Naive thymus-derived CD4-positive, alpha-beta T cell (primary cell): ENCODE measurements around the gene ESPN. TPM values are rescaled to one million over a fixed set of nuclear protein-coding genes. Genes with fewer than 3 reads are reported as not detected.

Experiments
- ATAC-seq: fragments of 150-1000 bp; cut with Tn5 transposase; 2 replicates; pipeline ENCODE4 v1.10.0; 2021; ENCODE audit warnings: mild to moderate bottlenecking, moderate library complexity
- CTCF ChIA-PET: fragments of 350-600 bp; sonication (Branson Sonifier 250); formaldehyde crosslinking; loops from one replicate; lab custom pipeline; 2021; ENCODE audit warnings: antibody characterized with exemption; lab: Charles Lee
- POLR2A ChIA-PET: fragments of 350-600 bp; sonication (Branson Sonifier 250); formaldehyde crosslinking; loops from one replicate; lab custom pipeline; 2021; ENCODE audit warnings: antibody characterized with exemption, inconsistent platforms; lab: Charles Lee
- DNase-seq, 9 donors: peaks; one replicate each; pipeline versions ENCODE4 v3.0.0 to v3.0.0-alpha.2; 2020 to 2022; ENCODE audit warnings: mixed read lengths in 1 of 9
- H3K27ac ChIP-seq: one replicate; pipeline ENCODE4 v1.7.0; 2013; ENCODE audit warnings: mild to moderate bottlenecking, low read depth, low read length, moderate library complexity
- H3K27me3 ChIP-seq, 2 donors: one replicate each; pipeline ENCODE4 v1.7.0; 2013; ENCODE audit warnings: low read length in 2 of 2, mild to moderate bottlenecking in 2 of 2, moderate library complexity in 2 of 2; ENCODE audit not compliant: control insufficient read depth in 2 of 2, insufficient read depth in 2 of 2
- H3K36me3 ChIP-seq, 3 experiments: 1 replicate in 2 of 3; 2 replicates in 1 of 3; pipeline ENCODE4 v1.7.0; 2013; ENCODE audit warnings: low read length in 3 of 3, mild to moderate bottlenecking in 3 of 3, moderate library complexity in 1 of 3; ENCODE audit not compliant: insufficient read depth in 3 of 3, control insufficient read depth in 2 of 3
- H3K4me1 ChIP-seq, 2 donors: one replicate each; pipeline ENCODE4 v1.7.0; 2013; ENCODE audit warnings: low read length in 2 of 2, mild to moderate bottlenecking in 2 of 2, moderate library complexity in 1 of 2; ENCODE audit not compliant: control insufficient read depth in 2 of 2, insufficient read depth in 2 of 2
- H3K4me3 ChIP-seq: 2 replicates; pipeline ENCODE4 v1.7.0; 2013; ENCODE audit warnings: mild to moderate bottlenecking, low read length
- H3K9me3 ChIP-seq, 3 experiments: 1 replicate in 2 of 3; 2 replicates in 1 of 3; pipeline ENCODE4 v1.7.0; 2013; ENCODE audit warnings: low read length in 3 of 3; ENCODE audit not compliant: control insufficient read depth in 2 of 3
- H3K27ac Mint-ChIP-seq, 9 donors: one replicate each; pipeline ENCODE4 v1.8.0; 2020 to 2022; ENCODE audit warnings: mixed read lengths in 9 of 9, mild to moderate bottlenecking in 8 of 9, moderate library complexity in 5 of 9, inconsistent platforms in 2 of 9
- H3K27me3 Mint-ChIP-seq, 5 donors: one replicate each; pipeline ENCODE4 v1.8.0; 2021 to 2022; ENCODE audit warnings: mixed read lengths in 5 of 5, mild to moderate bottlenecking in 1 of 5
- H3K36me3 Mint-ChIP-seq, 5 donors: one replicate each; pipeline ENCODE4 v1.8.0; 2020 to 2022; ENCODE audit warnings: mixed read lengths in 5 of 5, mild to moderate bottlenecking in 3 of 5, inconsistent platforms in 1 of 5
- H3K4me1 Mint-ChIP-seq, 7 donors: one replicate each; pipeline ENCODE4 v1.8.0; 2020 to 2022; ENCODE audit warnings: mixed read lengths in 7 of 7, mild to moderate bottlenecking in 3 of 7, inconsistent platforms in 1 of 7
- H3K4me3 Mint-ChIP-seq, 10 donors: one replicate each; pipeline ENCODE4 v1.8.0; 2020 to 2022; ENCODE audit warnings: mild to moderate bottlenecking in 10 of 10, mixed read lengths in 10 of 10, moderate library complexity in 6 of 10, inconsistent platforms in 2 of 10
- H3K9me3 Mint-ChIP-seq, 11 donors: one replicate each; pipeline ENCODE4 v1.8.0; 2020 to 2022; ENCODE audit warnings: mixed read lengths in 11 of 11, mild to moderate bottlenecking in 4 of 11, inconsistent platforms in 1 of 11, moderate library complexity in 1 of 11
- intact Hi-C, 2 donors: fragments of 100-400 bp; cut with micrococcal nuclease; formaldehyde crosslinking; loops; one replicate each; pipeline ENCODE4 v1.15.1; 2023
- polyA plus RNA-seq, 2 donors: library from polyadenylated mRNA; unstranded; fragments of 300-500 nt; fragmentation: Illumina TruSeq; gene quantifications; one replicate each; pipeline ENCODE4 v1.2.3, GENCODE V29; 2021
- total RNA-seq, 6 experiments: library from RNA in 5 of 6; stranded (reverse) in 5 of 6; gene quantifications; 1 replicate in 5 of 6; 2 replicates in 1 of 6; pipeline ENCODE4 v1.2.3 and lab custom pipeline; 2021 to 2026

The ESPN gene
- total and polyA plus RNA-seq, 7 experiments from 2014 or later: 0.40 to 2.9 (median 2.1) TPM

- peak overlapping the region; percentile 54 for H3K4me3 ChIP-seq
- H3K4me3 Mint-ChIP-seq: peak overlapping the region; percentile 77 to 86 (median 82)
- peaks cover 0 to 36% (median 4%) of the 10 kb centered on the region in 5 donors for H3K27me3 Mint-ChIP-seq
- intact Hi-C loops: no loop called here
- CTCF ChIA-PET: interaction anchor here (0.6 kb wide), 1 partner anchor 57 kb away, joined by 3 read pairs; the partner anchor contains the start of gene NOL9
- no peaks in the 10 kb centered on the region for H3K9me3 ChIP-seq
- no peaks in the 10 kb centered on the region for H3K36me3 ChIP-seq
- H3K27me3 ChIP-seq: no peaks in the 10 kb centered on the region
- POLR2A ChIA-PET: interaction anchor here (1.4 to 2.7 kb wide), 2 partner anchors 38 to 57 kb away, joined by 6 to 12 read pairs; partner anchors contain the start of genes NOL9 and TAS1R1
- peak overlapping the region; percentile 67 for H3K27ac ChIP-seq
- peak overlapping the region in 6 of 9 donors; percentile 43 to 80 (median 72) for H3K27ac Mint-ChIP-seq
- no peaks in the 10 kb centered on the region for H3K9me3 Mint-ChIP-seq
- H3K4me1 ChIP-seq: peaks cover 4 to 24% of the 10 kb centered on the region in 2 donors
- ATAC-seq (peak; percentile 73), DNase-seq (peak in 8 of 9 donors; percentile 33 to 63 (median 58))
- H3K4me1 Mint-ChIP-seq: peaks cover 12 to 45% (median 31%) of the 10 kb centered on the region in 7 donors
- H3K36me3 Mint-ChIP-seq: no peaks in the 10 kb centered on the region
These were observed 72.8 kb downstream of the ESPN start for GRCh38 chr1:6497215-6497866.

GRCh38 chr1:6497867-6498575 is 73.4 kb downstream of the ESPN start:
- Mint-ChIP-seq H3K9me3 (no peaks in the 10 kb centered on the region), H3K36me3 (no peaks in the 10 kb centered on the region), H3K27me3 (peaks cover 0 to 36% (median 4%) of the 10 kb centered on the region in 5 donors)

GRCh38 chr1:6498576-6499111 is 74.1 kb downstream of the ESPN start:
- Histone ChIP-seq H3K36me3 (no peaks in the 10 kb centered on the region), H3K4me1 (peaks cover 4 to 24% of the 10 kb centered on the region in 2 donors), H3K27me3 (no peaks in the 10 kb centered on the region), H3K4me3 (no peak overlapping the region), H3K27ac (no peak overlapping the region), H3K9me3 (no peaks in the 10 kb centered on the region)
- DNase-seq (no peak), ATAC-seq (no peak)
- H3K9me3 Mint-ChIP-seq: no peaks in the 10 kb centered on the region
- CTCF ChIA-PET: no interaction called here
- POLR2A ChIA-PET: interaction anchor here (0.6 to 2.7 kb wide), 6 partner anchors 8 to 103 kb away, joined by 3 to 12 read pairs (median 6); partner anchors contain the start of genes NOL9 and TAS1R1
- intact Hi-C loops: no loop called here
- H3K27me3 Mint-ChIP-seq: peaks cover 0 to 36% (median 4%) of the 10 kb centered on the region in 5 donors
- peak overlapping the region in 6 of 10 donors; percentile 35 to 77 (median 47) for H3K4me3 Mint-ChIP-seq
- peaks cover 9 to 36% (median 22%) of the 10 kb centered on the region in 7 donors for H3K4me1 Mint-ChIP-seq
- H3K27ac Mint-ChIP-seq: peak overlapping the region in 2 of 9 donors; percentile 28 to 51
- H3K36me3 Mint-ChIP-seq: no peaks in the 10 kb centered on the region

More at GRCh38 chr1:6497867-6498575, 73.4 kb downstream of the ESPN start:
- H3K4me3 Mint-ChIP-seq: peak overlapping the region; percentile 77 to 86 (median 82)
- ChIA-PET POLR2A (interaction anchor here (0.6 to 2.7 kb wide), 5 partner anchors 9 to 103 kb away, joined by 3 to 12 read pairs (median 6); partner anchors contain the start of genes NOL9 and TAS1R1), CTCF (interaction anchor here (0.6 kb wide), 1 partner anchor 56 kb away, joined by 3 read pairs; the partner anchor contains the start of gene NOL9)
- Histone ChIP-seq H3K27me3 (no peaks in the 10 kb centered on the region), H3K4me3 (peak overlapping the region; percentile 54), H3K36me3 (no peaks in the 10 kb centered on the region), H3K9me3 (no peaks in the 10 kb centered on the region), H3K4me1 (peaks cover 4 to 24% of the 10 kb centered on the region in 2 donors), H3K27ac (peak overlapping the region; percentile 67)
- ATAC-seq: no peak
- DNase-seq: no peak
- intact Hi-C loops: no loop called here
- peak overlapping the region in 7 of 9 donors; percentile 43 to 80 (median 72) for H3K27ac Mint-ChIP-seq
- H3K4me1 Mint-ChIP-seq: peaks cover 12 to 41% (median 28%) of the 10 kb centered on the region in 7 donors

GRCh38 chr1:6499296-6499695 is 74.7 kb downstream of the ESPN start:
- peak overlapping the region in 8 of 10 donors; percentile 27 to 77 (median 38) for H3K4me3 Mint-ChIP-seq
- CTCF ChIA-PET: interaction anchor here (1.0 kb wide), 1 partner anchor 55 kb away, joined by 6 read pairs; the partner anchor contains the start of genes NOL9 and TAS1R1
- H3K4me3 ChIP-seq: no peak overlapping the region
- DNase-seq (no peak), ATAC-seq (no peak)
- H3K4me1 Mint-ChIP-seq: peaks cover 9 to 35% (median 22%) of the 10 kb centered on the region in 7 donors
- no peaks in the 10 kb centered on the region for H3K9me3 Mint-ChIP-seq
- POLR2A ChIA-PET: interaction anchor here (0.9 to 2.7 kb wide), 6 partner anchors 9 to 82 kb away, joined by 3 to 12 read pairs (median 6); partner anchors contain the start of genes NOL9 and TAS1R1
- peaks cover 0 to 36% (median 4%) of the 10 kb centered on the region in 5 donors for H3K27me3 Mint-ChIP-seq
- no peaks in the 10 kb centered on the region for H3K27me3 ChIP-seq
- no peaks in the 10 kb centered on the region for H3K36me3 ChIP-seq
- no peaks in the 10 kb centered on the region for H3K9me3 ChIP-seq
- H3K4me1 ChIP-seq: peaks cover 4 to 24% of the 10 kb centered on the region in 2 donors
- intact Hi-C loops: no loop called here
- H3K27ac ChIP-seq: no peak overlapping the region
- no peaks in the 10 kb centered on the region for H3K36me3 Mint-ChIP-seq
- peak overlapping the region in 3 of 9 donors; percentile 28 to 59 (median 51) for H3K27ac Mint-ChIP-seq

- H3K27ac Mint-ChIP-seq: peak overlapping the region in 1 of 9 donors; percentile 51
- no peaks in the 10 kb centered on the region for H3K36me3 Mint-ChIP-seq
- no peaks in the 10 kb centered on the region for H3K36me3 ChIP-seq
- H3K4me1 Mint-ChIP-seq: peaks cover 7 to 25% (median 13%) of the 10 kb centered on the region in 7 donors
- ATAC-seq (no peak), DNase-seq (no peak)
- ChIA-PET CTCF (interaction anchor here (0.5 kb wide), 1 partner anchor 52 kb away, joined by 3 read pairs; no protein-coding TSS in a partner anchor), POLR2A (interaction anchor here (1.3 to 1.6 kb wide), 2 partner anchors 55 to 80 kb away, joined by 3 to 6 read pairs; no protein-coding TSS in a partner anchor)
- H3K27me3 ChIP-seq: no peaks in the 10 kb centered on the region
- no peak overlapping the region for H3K4me3 Mint-ChIP-seq
- intact Hi-C loops: no loop called here
- peaks cover 0 to 33% (median 4%) of the 10 kb centered on the region in 5 donors for H3K27me3 Mint-ChIP-seq
- peaks cover 4 to 20% of the 10 kb centered on the region in 2 donors for H3K4me1 ChIP-seq
- H3K4me3 ChIP-seq: no peak overlapping the region
- no peaks in the 10 kb centered on the region for H3K9me3 ChIP-seq
- no peak overlapping the region for H3K27ac ChIP-seq
- no peaks in the 10 kb centered on the region for H3K9me3 Mint-ChIP-seq
These were observed 76.1 kb downstream of the ESPN start for GRCh38 chr1:6500544-6501278.
